ENCODE data around the gene OTOGL.
A peak's percentile ranks its signal among the peaks of the same experiment; 100 is the strongest.
"Not testable (repeated sequence)": the region's sequence is repeated elsewhere in the genome, so short reads cannot be mapped to it uniquely, and the experiment has no call there.

OTOGL gene

GRCh38 chr12:80099259-80099658 lies at the start of gene OTOGL:
Gene OTOGL, plus strand, starts transcription at chr12:80099537. Its CDS starts 109,895 bp downstream, at chr12:80209432.
- DNase-seq (ENCODE audit: low spot score in 2 of 2) (no peak), ATAC-seq (no peak)
- H3K27ac Mint-ChIP-seq, result no peak within 1 kb of the TSS
- H3K4me1 Mint-ChIP-seq, result no peaks in the 10 kb centered on the region
- H3K9me3 Mint-ChIP-seq, result no peaks in the 10 kb centered on the region
- H3K4me3 Mint-ChIP-seq, result no peak within 1 kb of the TSS
- no peaks in the 10 kb centered on the region for H3K36me3 Mint-ChIP-seq

GRCh38 chr12:80050236-80050635 lies 49.1 kb upstream of the OTOGL start:
- ATAC-seq, result no peak
- no peak for DNase-seq (ENCODE audit: low spot score in 2 of 2)
- Mint-ChIP-seq H3K4me1 (peaks cover 1% of the 10 kb centered on the region), H3K4me3 (no peak overlapping the region), H3K36me3 (no peaks in the 10 kb centered on the region), H3K27ac (no peak overlapping the region), H3K9me3 (no peaks in the 10 kb centered on the region)

GRCh38 chr12:80053051-80053790 lies 46.1 kb upstream of the OTOGL start:
- Mint-ChIP-seq H3K36me3 (no peaks in the 10 kb centered on the region), H3K4me3 (no peak overlapping the region), H3K4me1 (no peaks in the 10 kb centered on the region), H3K9me3 (no peaks in the 10 kb centered on the region), H3K27ac (no peak overlapping the region)
- DNase-seq (ENCODE audit: low spot score in 2 of 2), result no peak
- ATAC-seq, result no peak

GRCh38 chr12:80056232-80056631 lies 43.1 kb upstream of the OTOGL start:
- ATAC-seq (no peak), DNase-seq (ENCODE audit: low spot score in 2 of 2) (no peak)
- H3K27ac Mint-ChIP-seq, result no peak overlapping the region
- no peaks in the 10 kb centered on the region for H3K4me1 Mint-ChIP-seq
- no peak overlapping the region for H3K4me3 Mint-ChIP-seq
- H3K9me3 Mint-ChIP-seq, result no peaks in the 10 kb centered on the region
- H3K36me3 Mint-ChIP-seq, result no peaks in the 10 kb centered on the region

- DNase-seq (ENCODE audit: low spot score in 2 of 2), result no peak
- no peaks in the 10 kb centered on the region for H3K9me3 Mint-ChIP-seq
Observed at GRCh38 chr12:80056845-80057244, 42.5 kb upstream of the OTOGL start.

GRCh38 chr12:80058586-80058985 lies 40.8 kb upstream of the OTOGL start:
- Mint-ChIP-seq H3K27ac (no peak overlapping the region), H3K9me3 (no peaks in the 10 kb centered on the region), H3K36me3 (no peaks in the 10 kb centered on the region), H3K4me3 (no peak overlapping the region), H3K4me1 (no peaks in the 10 kb centered on the region)
- DNase-seq (ENCODE audit: low spot score in 2 of 2) (no peak), ATAC-seq (no peak)

More at GRCh38 chr12:80056845-80057244, 42.5 kb upstream of the OTOGL start:
- Mint-ChIP-seq H3K4me1 (no peaks in the 10 kb centered on the region), H3K36me3 (no peaks in the 10 kb centered on the region), H3K27ac (no peak overlapping the region), H3K4me3 (no peak overlapping the region)
- ATAC-seq, result no peak

GRCh38 chr12:80059102-80059501 lies 40.2 kb upstream of the OTOGL start:
- no peak for ATAC-seq
- Mint-ChIP-seq H3K4me1 (no peaks in the 10 kb centered on the region), H3K36me3 (no peaks in the 10 kb centered on the region), H3K4me3 (no peak overlapping the region), H3K27ac (no peak overlapping the region), H3K9me3 (no peaks in the 10 kb centered on the region)
- DNase-seq (ENCODE audit: low spot score in 2 of 2), result no peak

GRCh38 chr12:80059875-80060274 lies 39.5 kb upstream of the OTOGL start:
- no peak overlapping the region for H3K4me3 Mint-ChIP-seq
- no peak for DNase-seq (ENCODE audit: low spot score in 2 of 2)
- H3K9me3 Mint-ChIP-seq, result no peaks in the 10 kb centered on the region
- no peaks in the 10 kb centered on the region for H3K36me3 Mint-ChIP-seq
- ATAC-seq, result no peak
- no peak overlapping the region for H3K27ac Mint-ChIP-seq
- no peaks in the 10 kb centered on the region for H3K4me1 Mint-ChIP-seq

- no peaks in the 10 kb centered on the region for H3K9me3 Mint-ChIP-seq
- ATAC-seq, result no peak
- H3K4me3 Mint-ChIP-seq, result no peak overlapping the region
- no peak overlapping the region for H3K27ac Mint-ChIP-seq
- DNase-seq (ENCODE audit: low spot score in 2 of 2), result no peak
- H3K36me3 Mint-ChIP-seq, result no peaks in the 10 kb centered on the region
- H3K4me1 Mint-ChIP-seq, result no peaks in the 10 kb centered on the region
Observed at GRCh38 chr12:80064269-80064668, 35.1 kb upstream of the OTOGL start.

GRCh38 chr12:80064951-80065350 lies 34.4 kb upstream of the OTOGL start:
- ATAC-seq (no peak), DNase-seq (ENCODE audit: low spot score in 2 of 2) (no peak)
- Mint-ChIP-seq H3K4me3 (no peak overlapping the region), H3K9me3 (no peaks in the 10 kb centered on the region), H3K27ac (no peak overlapping the region), H3K4me1 (no peaks in the 10 kb centered on the region), H3K36me3 (no peaks in the 10 kb centered on the region)

- H3K9me3 Mint-ChIP-seq, result no peaks in the 10 kb centered on the region
- DNase-seq (ENCODE audit: low spot score in 2 of 2), result no peak
Observed at GRCh38 chr12:80068173-80068572, 31.2 kb upstream of the OTOGL start.

GRCh38 chr12:80083892-80084614 lies 15.3 kb upstream of the OTOGL start:
- peak; percentile 12 to 54 for DNase-seq (ENCODE audit: low spot score in 2 of 2)
- H3K27ac Mint-ChIP-seq, result peak overlapping the region; percentile 58
- peak overlapping the region; percentile 18 for H3K4me3 Mint-ChIP-seq
- peaks cover 19% of the 10 kb centered on the region for H3K9me3 Mint-ChIP-seq
- not testable (repeated sequence) for H3K36me3 Mint-ChIP-seq
- peaks cover 27% of the 10 kb centered on the region for H3K4me1 Mint-ChIP-seq
- ATAC-seq, result peak; percentile 94

More at GRCh38 chr12:80068173-80068572, 31.2 kb upstream of the OTOGL start:
- H3K36me3 Mint-ChIP-seq, result no peaks in the 10 kb centered on the region
- H3K4me3 Mint-ChIP-seq, result no peak overlapping the region
- ATAC-seq, result peak; percentile 26
- no peak overlapping the region for H3K27ac Mint-ChIP-seq
- no peaks in the 10 kb centered on the region for H3K4me1 Mint-ChIP-seq

GRCh38 chr12:80086025-80086424 lies 13.3 kb upstream of the OTOGL start:
- H3K36me3 Mint-ChIP-seq, result no peaks in the 10 kb centered on the region
- H3K9me3 Mint-ChIP-seq, result peaks cover 13% of the 10 kb centered on the region
- no peak overlapping the region for H3K27ac Mint-ChIP-seq
- H3K4me1 Mint-ChIP-seq, result peaks cover 27% of the 10 kb centered on the region
- H3K4me3 Mint-ChIP-seq, result no peak overlapping the region
- DNase-seq (ENCODE audit: low spot score in 2 of 2), result no peak
- no peak for ATAC-seq

- no peaks in the 10 kb centered on the region for H3K36me3 Mint-ChIP-seq
- H3K4me3 Mint-ChIP-seq, result no peak overlapping the region
- no peak overlapping the region for H3K27ac Mint-ChIP-seq
- no peak for DNase-seq (ENCODE audit: low spot score in 2 of 2)
- H3K4me1 Mint-ChIP-seq, result peaks cover 26% of the 10 kb centered on the region
- H3K9me3 Mint-ChIP-seq, result peaks cover 3% of the 10 kb centered on the region
- ATAC-seq, result peak; percentile 51
Observed at GRCh38 chr12:80087486-80088213, 11.7 kb upstream of the OTOGL start.

GRCh38 chr12:80100591-80100990 lies 1.3 kb downstream of the OTOGL start:
- Mint-ChIP-seq H3K4me1 (no peaks in the 10 kb centered on the region), H3K9me3 (no peaks in the 10 kb centered on the region), H3K36me3 (no peaks in the 10 kb centered on the region), H3K4me3 (no peak overlapping the region), H3K27ac (no peak overlapping the region)
- ATAC-seq (no peak), DNase-seq (ENCODE audit: low spot score in 2 of 2) (no peak)

Measured in stimulated activated effector memory CD8-positive, alpha-beta T cell treated with anti-CD3 and anti-CD28 coated beads, Interleukin-12 subunit alpha, Interleukin-12 subunit beta, amount 100 ng/mL, for 72 hours (primary cell).